Measurements from ENCODE around the gene ME2.

DNA sequence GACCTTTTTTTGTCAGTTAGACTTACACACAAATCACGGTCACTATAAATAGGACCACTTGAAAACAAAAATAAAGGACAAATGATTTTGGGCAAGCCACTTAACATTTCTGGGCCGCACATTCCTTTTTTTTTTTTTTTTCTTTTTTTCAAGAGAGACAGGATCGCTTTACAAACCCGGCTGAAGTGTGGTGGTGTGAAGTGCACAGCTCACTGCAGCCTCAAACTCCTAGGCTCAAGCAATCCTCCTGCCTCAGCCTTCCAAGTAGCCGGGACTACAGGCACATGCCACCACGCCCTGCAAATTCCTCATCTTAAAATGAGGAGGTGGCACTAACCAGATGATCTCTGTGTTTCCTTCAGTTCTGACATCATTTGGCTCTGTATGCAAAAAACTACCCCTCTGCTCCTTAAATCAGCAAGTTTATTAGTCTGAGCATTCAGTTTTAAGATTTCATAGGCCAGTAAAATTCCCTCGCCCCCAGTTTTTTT is 30.8 kb upstream of the ME2 start:
- TF ChIP-seq EZH2phosphoT487 (IDR thresholded peaks at IDR 0.05; ENCODE audit: borderline replicate concordance): no peak
- TF ChIP-seq, protein P1, sequence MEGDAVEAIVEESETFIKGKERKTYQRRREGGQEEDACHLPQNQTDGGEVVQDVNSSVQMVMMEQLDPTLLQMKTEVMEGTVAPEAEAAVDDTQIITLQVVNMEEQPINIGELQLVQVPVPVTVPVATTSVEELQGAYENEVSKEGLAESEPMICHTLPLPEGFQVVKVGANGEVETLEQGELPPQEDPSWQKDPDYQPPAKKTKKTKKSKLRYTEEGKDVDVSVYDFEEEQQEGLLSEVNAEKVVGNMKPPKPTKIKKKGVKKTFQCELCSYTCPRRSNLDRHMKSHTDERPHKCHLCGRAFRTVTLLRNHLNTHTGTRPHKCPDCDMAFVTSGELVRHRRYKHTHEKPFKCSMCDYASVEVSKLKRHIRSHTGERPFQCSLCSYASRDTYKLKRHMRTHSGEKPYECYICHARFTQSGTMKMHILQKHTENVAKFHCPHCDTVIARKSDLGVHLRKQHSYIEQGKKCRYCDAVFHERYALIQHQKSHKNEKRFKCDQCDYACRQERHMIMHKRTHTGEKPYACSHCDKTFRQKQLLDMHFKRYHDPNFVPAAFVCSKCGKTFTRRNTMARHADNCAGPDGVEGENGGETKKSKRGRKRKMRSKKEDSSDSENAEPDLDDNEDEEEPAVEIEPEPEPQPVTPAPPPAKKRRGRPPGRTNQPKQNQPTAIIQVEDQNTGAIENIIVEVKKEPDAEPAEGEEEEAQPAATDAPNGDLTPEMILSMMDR (conservative IDR thresholded peaks at IDR 0.05; ENCODE audit: low read length): no peak

All from Loucy (cell line).